ENCODE measurements around the gene NR2C2. TPM values are rescaled to one million over a fixed set of nuclear protein-coding genes. Genes with fewer than 3 reads are reported as not detected.
A peak's percentile ranks its signal among the peaks of the same experiment; 100 is the strongest.

Gene NR2C2
- total and polyA plus RNA-seq, 12 donors: 6.4 to 42.2 (median 26.6) TPM

GRCh38 chr3:14918356-14918860, 29.0 kb upstream of the NR2C2 start:
- intact Hi-C loops (cut with DNase I): no loop called here
- no peaks in the 10 kb centered on the region for H3K27me3 ChIP-seq
- no peak overlapping the region for H3K27ac ChIP-seq
- DNase-seq: no peak
- no peaks in the 10 kb centered on the region for H3K9me3 ChIP-seq (replicated peaks in 1 of 3)
- H3K36me3 ChIP-seq (replicated peaks in 1 of 2): no peaks in the 10 kb centered on the region
- TF ChIP-seq POLR2A (IDR thresholded peaks at IDR 0.05) (no peak), CTCF (IDR thresholded peaks at IDR 0.05) (no peak)
- no peak overlapping the region for H3K4me3 ChIP-seq
- H3K4me1 ChIP-seq (replicated peaks in 1 of 2): peaks cover 0 to 4% of the 10 kb centered on the region in 2 donors
- 74 to 87% (median 80%) methylated on average over 9 to 13 of the region's 13 CpGs for WGBS, 4 donors

GRCh38 chr3:14920536-14920935, 26.8 kb upstream of the NR2C2 start:
- H3K4me1 ChIP-seq (replicated peaks in 1 of 2): peaks cover 0 to 4% of the 10 kb centered on the region in 2 donors
- no peak for DNase-seq
- WGBS, 4 donors: 86 to 98% (median 89%) methylated on average over 5 of the region's 5 CpGs

GRCh38 chr3:14921034-14921616, 26.3 kb upstream of the NR2C2 start:
- Histone ChIP-seq H3K27me3 (no peaks in the 10 kb centered on the region), H3K4me1 (replicated peaks in 1 of 2) (peaks cover 0 to 4% of the 10 kb centered on the region in 2 donors), H3K4me3 (no peak overlapping the region), H3K27ac (no peak overlapping the region), H3K36me3 (replicated peaks in 1 of 2) (no peaks in the 10 kb centered on the region), H3K9me3 (replicated peaks in 1 of 3) (no peaks in the 10 kb centered on the region)
- TF ChIP-seq CTCF (IDR thresholded peaks at IDR 0.05) (peak; percentile 95 to 100 (median 99)), POLR2A (IDR thresholded peaks at IDR 0.05) (no peak)
- peak; percentile 83 to 97 (median 93) for DNase-seq
- 7 to 17% (median 14%) methylated on average over 7 to 10 of the region's 10 CpGs for WGBS, 4 donors
- intact Hi-C loops (cut with DNase I): loop anchor here (5.0 to 10.0 kb wide), 4 partner anchors 129 to 416 kb away; no protein-coding TSS in a partner anchor

More at GRCh38 chr3:14920536-14920935, 26.8 kb upstream of the NR2C2 start:
- intact Hi-C loops (cut with DNase I): loop anchor here (5.0 to 10.0 kb wide), 4 partner anchors 128 to 416 kb away; no protein-coding TSS in a partner anchor
- Histone ChIP-seq H3K27me3 (no peaks in the 10 kb centered on the region), H3K9me3 (replicated peaks in 1 of 3) (no peaks in the 10 kb centered on the region), H3K4me3 (no peak overlapping the region), H3K36me3 (replicated peaks in 1 of 2) (no peaks in the 10 kb centered on the region), H3K27ac (no peak overlapping the region)
- TF ChIP-seq POLR2A (IDR thresholded peaks at IDR 0.05) (no peak), CTCF (IDR thresholded peaks at IDR 0.05) (no peak)

GRCh38 chr3:14921811-14922705, 25.3 kb upstream of the NR2C2 start:
- Histone ChIP-seq H3K4me1 (replicated peaks in 1 of 2) (peaks cover 0 to 4% of the 10 kb centered on the region in 2 donors), H3K9me3 (replicated peaks in 1 of 3) (no peaks in the 10 kb centered on the region), H3K27me3 (no peaks in the 10 kb centered on the region), H3K27ac (no peak overlapping the region), H3K4me3 (no peak overlapping the region), H3K36me3 (replicated peaks in 1 of 2) (no peaks in the 10 kb centered on the region)
- no peak for TF ChIP-seq POLR2A (IDR thresholded peaks at IDR 0.05)
- TF ChIP-seq CTCF (IDR thresholded peaks at IDR 0.05): no peak
- DNase-seq: peak in 1 of 7 donors; percentile 49
- intact Hi-C loops (cut with DNase I): loop anchor here (5.0 to 10.0 kb wide), 4 partner anchors 130 to 417 kb away; no protein-coding TSS in a partner anchor
- 63 to 75% (median 70%) methylated on average over 6 to 21 of the region's 21 CpGs for WGBS, 4 donors
